Measurements from ENCODE around the gene GFPT1.

The GFPT1 gene

DNA sequence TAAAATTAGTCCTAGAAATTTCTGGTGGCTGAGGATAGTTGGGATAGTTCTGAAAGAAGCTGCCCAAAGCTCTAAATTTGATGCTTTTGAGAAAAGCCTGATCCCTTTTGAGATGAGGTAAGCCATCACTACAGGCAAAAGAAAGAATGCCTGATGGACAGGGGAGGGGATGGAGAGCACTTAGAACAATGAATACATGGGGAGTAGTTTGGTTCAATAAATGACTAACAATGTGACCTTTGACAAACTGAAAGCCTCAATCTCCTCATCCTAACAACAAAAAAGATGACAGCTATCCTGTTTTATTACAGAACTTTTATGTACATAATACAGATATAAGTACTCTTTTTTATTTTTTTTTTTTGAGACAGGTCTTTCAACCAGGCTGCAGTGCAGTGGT is 42.7 kb downstream of the GFPT1 start:
- TF ChIP-seq, protein P1, sequence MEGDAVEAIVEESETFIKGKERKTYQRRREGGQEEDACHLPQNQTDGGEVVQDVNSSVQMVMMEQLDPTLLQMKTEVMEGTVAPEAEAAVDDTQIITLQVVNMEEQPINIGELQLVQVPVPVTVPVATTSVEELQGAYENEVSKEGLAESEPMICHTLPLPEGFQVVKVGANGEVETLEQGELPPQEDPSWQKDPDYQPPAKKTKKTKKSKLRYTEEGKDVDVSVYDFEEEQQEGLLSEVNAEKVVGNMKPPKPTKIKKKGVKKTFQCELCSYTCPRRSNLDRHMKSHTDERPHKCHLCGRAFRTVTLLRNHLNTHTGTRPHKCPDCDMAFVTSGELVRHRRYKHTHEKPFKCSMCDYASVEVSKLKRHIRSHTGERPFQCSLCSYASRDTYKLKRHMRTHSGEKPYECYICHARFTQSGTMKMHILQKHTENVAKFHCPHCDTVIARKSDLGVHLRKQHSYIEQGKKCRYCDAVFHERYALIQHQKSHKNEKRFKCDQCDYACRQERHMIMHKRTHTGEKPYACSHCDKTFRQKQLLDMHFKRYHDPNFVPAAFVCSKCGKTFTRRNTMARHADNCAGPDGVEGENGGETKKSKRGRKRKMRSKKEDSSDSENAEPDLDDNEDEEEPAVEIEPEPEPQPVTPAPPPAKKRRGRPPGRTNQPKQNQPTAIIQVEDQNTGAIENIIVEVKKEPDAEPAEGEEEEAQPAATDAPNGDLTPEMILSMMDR (IDR thresholded peaks at IDR 0.05; ENCODE audit: insufficient read depth, low read length, poor library complexity, severe bottlenecking): no peak
- Histone ChIP-seq H3K9me3 (ENCODE audit: insufficient read depth, low read length) (no peaks in the 10 kb centered on the region), H3K27me3 (ENCODE audit: low read length) (no peaks in the 10 kb centered on the region), H4K20me1 (ENCODE audit: low read depth, low read length) (no peaks in the 10 kb centered on the region), H3K4me2 (ENCODE audit: low read depth, low read length, poor library complexity, severe bottlenecking) (no peak overlapping the region), H3K4me3 (ENCODE audit: insufficient read depth, low read length, poor library complexity, severe bottlenecking) (no peak overlapping the region), H3K9ac (ENCODE audit: low read length) (no peak overlapping the region), H3K9me2 (replicated peaks; ENCODE audit: insufficient read depth, low read length) (no peaks in the 10 kb centered on the region), H3F3A (ENCODE audit: insufficient read depth) (no peaks in the 10 kb centered on the region), H2AFZ (ENCODE audit: low read depth, low read length, severe bottlenecking) (no peak overlapping the region), H3K79me2 (ENCODE audit: insufficient read depth, low read length) (no peaks in the 10 kb centered on the region), H3K36me3 (ENCODE audit: low read length) (peaks cover 53% of the 10 kb centered on the region; the same call in 1 of the 2 replicates), H3K27ac (ENCODE audit: low read depth, low read length) (no peak overlapping the region)

DNA sequence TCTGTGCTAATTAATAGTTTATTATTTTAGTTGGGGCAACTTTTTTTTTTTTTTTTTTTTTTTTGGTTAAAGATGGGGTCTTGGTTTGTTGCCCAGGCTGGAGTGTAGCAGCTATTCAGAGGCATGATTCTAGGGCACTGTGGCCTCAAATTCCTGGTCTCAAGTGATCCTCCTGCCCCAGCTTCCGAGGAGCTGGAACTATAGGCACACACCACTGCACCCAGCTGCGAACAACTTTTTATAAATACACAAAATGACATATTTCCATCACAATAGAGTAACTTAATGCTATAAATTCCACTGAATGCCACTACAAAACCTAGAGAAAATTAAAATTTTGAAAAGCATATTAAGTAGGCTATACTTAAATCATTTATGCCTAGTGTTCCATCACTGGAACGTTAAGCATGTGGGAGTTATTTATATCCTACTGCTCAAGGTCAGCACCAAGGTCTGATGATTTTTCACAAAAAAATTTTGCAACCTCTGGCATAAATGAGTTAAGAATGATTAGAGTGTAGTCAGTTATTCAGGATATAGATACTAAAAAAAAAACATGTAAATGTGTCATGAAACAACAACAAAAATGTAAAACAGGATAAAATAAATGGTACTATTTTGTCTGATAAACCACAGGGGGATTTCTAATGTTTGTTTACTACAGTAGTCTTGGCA is 46.8 kb downstream of the GFPT1 start:
- no peak overlapping the region for H3K27ac ChIP-seq (ENCODE audit: low read depth, low read length)
- no peak overlapping the region for H3K4me3 ChIP-seq (ENCODE audit: insufficient read depth, low read length, poor library complexity, severe bottlenecking)
- no peaks in the 10 kb centered on the region for H4K20me1 ChIP-seq (ENCODE audit: low read depth, low read length)
- no peak overlapping the region for H2AFZ ChIP-seq (ENCODE audit: low read depth, low read length, severe bottlenecking)
- no peaks in the 10 kb centered on the region for H3F3A ChIP-seq (ENCODE audit: insufficient read depth)
- no peaks in the 10 kb centered on the region for H3K79me2 ChIP-seq (ENCODE audit: insufficient read depth, low read length)
- H3K9ac ChIP-seq (ENCODE audit: low read length): no peak overlapping the region
- H3K9me2 ChIP-seq (replicated peaks; ENCODE audit: insufficient read depth, low read length): no peaks in the 10 kb centered on the region
- no peaks in the 10 kb centered on the region for H3K27me3 ChIP-seq (ENCODE audit: low read length)
- H3K36me3 ChIP-seq (ENCODE audit: low read length): peaks cover 46% of the 10 kb centered on the region; the same call in 1 of the 2 replicates
- no peaks in the 10 kb centered on the region for H3K9me3 ChIP-seq (ENCODE audit: insufficient read depth, low read length)
- no peak overlapping the region for H3K4me2 ChIP-seq (ENCODE audit: low read depth, low read length, poor library complexity, severe bottlenecking)
- TF ChIP-seq, protein P1 (IDR thresholded peaks at IDR 0.05; ENCODE audit: insufficient read depth, low read length, poor library complexity, severe bottlenecking): no peak
- no peak for TF ChIP-seq EZH2phosphoT487 (conservative IDR thresholded peaks at IDR 0.05; ENCODE audit: low read length)

DNA sequence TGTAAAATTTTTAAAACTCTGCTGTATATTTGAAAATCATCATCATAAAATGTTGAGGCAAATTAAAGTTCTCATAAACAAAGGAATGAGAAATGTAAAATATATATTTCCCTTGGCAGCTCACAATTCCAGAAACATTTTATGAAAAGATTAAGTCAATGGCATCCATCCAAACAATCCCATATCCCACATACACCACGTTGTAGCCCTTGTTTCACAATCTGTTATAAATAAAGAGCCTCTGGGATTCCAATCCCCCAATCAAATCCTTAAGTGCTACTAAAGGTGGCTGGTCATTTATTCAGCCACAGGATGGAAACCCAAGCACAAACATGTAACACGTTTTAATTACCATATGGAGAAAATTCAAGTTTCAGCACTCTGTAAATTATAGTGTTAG is 51.7 kb downstream of the GFPT1 start:
- H3K27ac ChIP-seq (ENCODE audit: low read depth, low read length): no peak overlapping the region
- no peaks in the 10 kb centered on the region for H3K79me2 ChIP-seq (ENCODE audit: insufficient read depth, low read length)
- H2AFZ ChIP-seq (ENCODE audit: low read depth, low read length, severe bottlenecking): no peak overlapping the region
- no peaks in the 10 kb centered on the region for H3K27me3 ChIP-seq (ENCODE audit: low read length)
- no peaks in the 10 kb centered on the region for H3F3A ChIP-seq (ENCODE audit: insufficient read depth)
- no peak for TF ChIP-seq EZH2phosphoT487 (conservative IDR thresholded peaks at IDR 0.05; ENCODE audit: low read length)
- TF ChIP-seq, protein P1 (IDR thresholded peaks at IDR 0.05; ENCODE audit: insufficient read depth, low read length, poor library complexity, severe bottlenecking): no peak
- H3K9ac ChIP-seq (ENCODE audit: low read length): no peak overlapping the region
- no peaks in the 10 kb centered on the region for H4K20me1 ChIP-seq (ENCODE audit: low read depth, low read length)
- H3K9me2 ChIP-seq (replicated peaks; ENCODE audit: insufficient read depth, low read length): no peaks in the 10 kb centered on the region
- H3K9me3 ChIP-seq (ENCODE audit: insufficient read depth, low read length): no peaks in the 10 kb centered on the region
- peaks cover 28% of the 10 kb centered on the region; the same call in 1 of the 2 replicates for H3K36me3 ChIP-seq (ENCODE audit: low read length)
- no peak overlapping the region for H3K4me2 ChIP-seq (ENCODE audit: low read depth, low read length, poor library complexity, severe bottlenecking)
- no peak overlapping the region for H3K4me3 ChIP-seq (ENCODE audit: insufficient read depth, low read length, poor library complexity, severe bottlenecking)

Measured in SU-DHL-6 (cell line).